ENCODE measurements around the gene SERPINA10. TPM values are rescaled to one million over a fixed set of nuclear protein-coding genes. Genes with fewer than 3 reads are reported as not detected.

SERPINA10 gene
- total and polyA plus RNA-seq, 2 of the 13 experiments (the other 11 are each of a cell fraction or from before 2014, with no cell fraction given), result 20.1 to 20.2 TPM

GRCh38 chr14:94321421-94322271 is 28.6 kb upstream of the SERPINA10 start (continued):
- TF ChIP-seq FUBP1 (CRISPR knock-in tag; IDR thresholded peaks at IDR 0.05; ENCODE audit: borderline replicate concordance) (no peak), ZNF362 (CRISPR knock-in tag; IDR thresholded peaks at IDR 0.05; ENCODE audit: borderline replicate concordance) (no peak), ZNF296 (CRISPR knock-in tag; conservative IDR thresholded peaks at IDR 0.05) (no peak), TEAD3 (CRISPR knock-in tag; optimal IDR thresholded peaks at IDR 0.05; ENCODE audit: borderline replicate concordance) (no peak), NFE2 (CRISPR knock-in tag; IDR thresholded peaks at IDR 0.05) (no peak), THAP7 (CRISPR knock-in tag; IDR thresholded peaks at IDR 0.05) (no peak), CENPT (CRISPR knock-in tag; IDR thresholded peaks at IDR 0.05; ENCODE audit: low read depth) (no peak), ZUFSP (CRISPR knock-in tag; IDR thresholded peaks at IDR 0.05; ENCODE audit: borderline replicate concordance) (no peak), TCF7 (IDR thresholded peaks at IDR 0.05; ENCODE audit: low read depth) (no peak), ZNF30 (CRISPR knock-in tag; IDR thresholded peaks at IDR 0.05) (no peak), ZBTB38 (CRISPR knock-in tag; IDR thresholded peaks at IDR 0.05) (no peak), ARID4A (CRISPR knock-in tag; IDR thresholded peaks at IDR 0.05; ENCODE audit: borderline replicate concordance) (0 out of 2 replicates have a peak, but pooled peaks have one; percentile 37), SIX4 (CRISPR knock-in tag; IDR thresholded peaks at IDR 0.05) (no peak), ZSCAN12 (CRISPR knock-in tag; IDR thresholded peaks at IDR 0.05) (no peak), FOXJ3 (CRISPR knock-in tag; IDR thresholded peaks at IDR 0.05; ENCODE audit: borderline replicate concordance) (no peak), CC2D1A (CRISPR knock-in tag; IDR thresholded peaks at IDR 0.05) (peak; percentile 56; the same call in 1 of the 2 replicates), KDM6A (CRISPR knock-in tag; IDR thresholded peaks at IDR 0.05; ENCODE audit: low read depth) (no peak), ZNF83 (CRISPR knock-in tag; IDR thresholded peaks at IDR 0.05; ENCODE audit: borderline replicate concordance) (no peak), MAX (IDR thresholded peaks at IDR 0.05) (peak; percentile 25; the same call in 1 of the 2 replicates)

Data from HepG2 (cell line).